HEK293 (cell line): Measurements from ENCODE around the gene ADM5.

Experiments used
- CTCF ChIA-PET: fragments of 350-600 bp; formaldehyde crosslinking; extraction: SDS; loops from one replicate; lab custom pipeline; 2021; ENCODE audit warnings: antibody characterized with exemption; lab: Yijun Ruan, JAX
- POLR2A ChIA-PET: fragments of 300-600 bp; formaldehyde crosslinking; extraction: SDS; loops from one replicate; lab custom pipeline; 2020; ENCODE audit warnings: antibody characterized with exemption, inconsistent platforms; lab: Yijun Ruan, JAX
- H3K27ac ChIP-seq: fragments of 200-500 bp; sonication (Bioruptor generic); 2 replicates; pipeline ENCODE4 v1.5.1; 2014; ENCODE audit warnings: low read depth, low read length, control low read depth, inconsistent platforms; ENCODE audit errors: extremely low read depth
- H3K36me3 ChIP-seq, 2 experiments: fragments of 200-500 bp in 1 of 2; sonication (Bioruptor generic) in 1 of 2; 1 replicate in 1 of 2; 2 replicates in 1 of 2; pipeline ENCODE4 v1.5.1; 2014 to 2017; ENCODE audit warnings: inconsistent platforms in 2 of 2, low read length in 2 of 2; ENCODE audit not compliant: control insufficient read depth in 2 of 2, insufficient read depth in 1 of 2
- H3K4me1 ChIP-seq: fragments of 200-500 bp; sonication (Bioruptor generic); 2 replicates; pipeline ENCODE4 v1.5.1; 2014; ENCODE audit warnings: mild to moderate bottlenecking, low read length, inconsistent platforms; ENCODE audit not compliant: control insufficient read depth, insufficient read depth
- H3K4me3 ChIP-seq: 2 replicates; pipeline ENCODE4 v1.5.1; 2011; ENCODE audit warnings: low read depth, mild to moderate bottlenecking, control low read depth, low read length, moderate library complexity
- H3K9me3 ChIP-seq: fragments of 200-500 bp; sonication (Bioruptor generic); 2 replicates; pipeline ENCODE4 v1.5.1; 2014; ENCODE audit warnings: low read depth, low read length, inconsistent platforms; ENCODE audit not compliant: control insufficient read depth, insufficient read depth
- GFI1B ChIP-seq: fragments of 450-650 bp; formaldehyde crosslinking; IDR thresholded peaks from 2 replicates; pipeline ENCODE4 v1.5.1; 2016; ENCODE audit warnings: missing biosample characterization, missing genetic modification characterization
- GLIS1 ChIP-seq: fragments of 450-650 bp; formaldehyde crosslinking; IDR thresholded peaks from 2 replicates; pipeline ENCODE4 v1.5.1; 2016; ENCODE audit warnings: missing biosample characterization, missing genetic modification characterization
- KLF8 ChIP-seq: fragments of 450-650 bp; formaldehyde crosslinking; IDR thresholded peaks from 2 replicates; pipeline ENCODE4 v1.5.1; 2016; ENCODE audit warnings: missing biosample characterization, missing genetic modification characterization
- YY1 ChIP-seq: fragments of 450-650 bp; formaldehyde crosslinking; IDR thresholded peaks from 2 replicates; pipeline ENCODE4 v1.5.1; 2018; ENCODE audit warnings: missing biosample characterization, missing genetic modification characterization
- ZBTB10 ChIP-seq: fragments of 450-650 bp; formaldehyde crosslinking; IDR thresholded peaks from 2 replicates; pipeline ENCODE4 v1.5.1; 2016; ENCODE audit warnings: missing biosample characterization, missing genetic modification characterization
- ZBTB8A ChIP-seq: fragments of 450-650 bp; formaldehyde crosslinking; IDR thresholded peaks from 2 replicates; pipeline ENCODE4 v1.5.1; 2016; ENCODE audit warnings: missing biosample characterization, missing genetic modification characterization
- ZNF148 ChIP-seq: fragments of 450-650 bp; formaldehyde crosslinking; IDR thresholded peaks from 2 replicates; pipeline ENCODE4 v1.5.0; 2017; ENCODE audit warnings: missing biosample characterization, missing genetic modification characterization, borderline replicate concordance
- ZNF302 ChIP-seq: fragments of 450-650 bp; formaldehyde crosslinking; IDR thresholded peaks from 2 replicates; pipeline ENCODE4 v1.5.1; 2016; ENCODE audit warnings: missing biosample characterization, missing genetic modification characterization, low read depth
- ZNF335 ChIP-seq: fragments of 450-650 bp; formaldehyde crosslinking; conservative IDR thresholded peaks from 2 replicates; pipeline ENCODE4 v1.5.1; 2016; ENCODE audit warnings: missing biosample characterization, missing genetic modification characterization
- ZNF449 ChIP-seq: fragments of 450-650 bp; formaldehyde crosslinking; IDR thresholded peaks from 2 replicates; pipeline ENCODE4 v1.5.1; 2017; ENCODE audit warnings: missing biosample characterization, mild to moderate bottlenecking, missing genetic modification characterization, moderate library complexity
- ZNF501 ChIP-seq: fragments of 450-650 bp; formaldehyde crosslinking; IDR thresholded peaks from 2 replicates; pipeline ENCODE4 v1.5.1; 2016; ENCODE audit warnings: missing biosample characterization, missing genetic modification characterization
- ZNF513 ChIP-seq: fragments of 450-650 bp; IDR thresholded peaks from 2 replicates; pipeline ENCODE4 v1.5.1; 2018; ENCODE audit warnings: missing biosample characterization, missing genetic modification characterization
- ZNF692 ChIP-seq: fragments of 450-650 bp; formaldehyde crosslinking; IDR thresholded peaks from 2 replicates; pipeline ENCODE4 v1.5.1; 2016; ENCODE audit warnings: missing biosample characterization, missing genetic modification characterization
- ZNF76 ChIP-seq: fragments of 450-650 bp; formaldehyde crosslinking; IDR thresholded peaks from 2 replicates; pipeline ENCODE4; 2016; ENCODE audit warnings: low read depth, missing biosample characterization, missing genetic modification characterization, borderline replicate concordance
- ZNF776 ChIP-seq: fragments of 450-650 bp; formaldehyde crosslinking; IDR thresholded peaks from 2 replicates; pipeline ENCODE4 v1.5.0; 2017; ENCODE audit warnings: missing biosample characterization, missing genetic modification characterization, borderline replicate concordance
- ZNF777 ChIP-seq: fragments of 450-650 bp; formaldehyde crosslinking; IDR thresholded peaks from 2 replicates; pipeline ENCODE4 v1.5.1; 2017; ENCODE audit warnings: missing biosample characterization, missing genetic modification characterization, borderline replicate concordance
- ZXDB ChIP-seq: fragments of 450-650 bp; formaldehyde crosslinking; IDR thresholded peaks from 2 replicates; pipeline ENCODE4 v1.5.1; 2016; ENCODE audit warnings: missing biosample characterization, missing genetic modification characterization

The ADM5 gene

GRCh38 chr19:49646586-49646985 is 42.8 kb upstream of the ADM5 start:
- Histone ChIP-seq H3K9me3 (no peaks in the 10 kb centered on the region), H3K27ac (no peak overlapping the region), H3K36me3 (peaks cover 37 to 72% of the 10 kb centered on the region in 2 experiments), H3K4me3 (no peak overlapping the region), H3K4me1 (peaks cover 7% of the 10 kb centered on the region)
- CTCF ChIA-PET: interaction anchor here (0.7 to 1.2 kb wide), 2 partner anchors 9 to 25 kb away, joined by 3 read pairs; no protein-coding TSS in a partner anchor
- POLR2A ChIA-PET: interaction anchor here (1.4 to 2.3 kb wide), 2 partner anchors 11 to 30 kb away, joined by 5 to 15 read pairs; partner anchors contain the start of gene PRMT1
- TF ChIP-seq GFI1B (tag by site-specific recombination) (no peak), ZNF302 (no peak), YY1 (no peak), ZNF501 (no peak), ZBTB8A (tag by site-specific recombination) (no peak), ZNF148 (tag by site-specific recombination) (no peak), ZNF449 (tag by site-specific recombination) (no peak), ZNF776 (tag by site-specific recombination) (no peak), ZNF335 (tag by site-specific recombination) (no peak)

GRCh38 chr19:49651029-49651819 is 38.2 kb upstream of the ADM5 start:
- H3K27ac ChIP-seq: no peak overlapping the region
- H3K4me3 ChIP-seq: no peak overlapping the region
- ChIA-PET POLR2A (no interaction called here), CTCF (interaction anchor here (0.9 to 1.2 kb wide), 2 partner anchors 24 to 146 kb away, joined by 3 to 4 read pairs; no protein-coding TSS in a partner anchor)
- H3K4me1 ChIP-seq: no peaks in the 10 kb centered on the region
- peaks cover 65 to 89% of the 10 kb centered on the region in 2 experiments for H3K36me3 ChIP-seq
- TF ChIP-seq KLF8 (tag by site-specific recombination): peak; percentile 67; the same call in 1 of the 2 replicates
- no peak for TF ChIP-seq ZNF76 (tag by site-specific recombination)
- no peak for TF ChIP-seq ZNF777 (tag by site-specific recombination)
- no peak for TF ChIP-seq ZBTB10
- TF ChIP-seq ZNF692 (tag by site-specific recombination): no peak
- TF ChIP-seq ZXDB (tag by site-specific recombination): no peak
- TF ChIP-seq GLIS1 (tag by site-specific recombination): no peak
- peak; percentile 96 for TF ChIP-seq ZNF513
- no peaks in the 10 kb centered on the region for H3K9me3 ChIP-seq
